Stimulated activated CD8-positive, alpha-beta memory T cell treated with anti-CD3 and anti-CD28 coated beads, Interleukin-12 subunit alpha, Interleukin-12 subunit beta, amount 100 ng/mL, for 4 hours (primary cell): ENCODE measurements around the gene MRPL28.
"Not testable (repeated sequence)": the region's sequence is repeated elsewhere in the genome, so short reads cannot be mapped to it uniquely, and the experiment has no call there.

Experiments used
- DNase-seq: peaks from one replicate; pipeline ENCODE4 v3.0.0-alpha.2; 2020; ENCODE audit warnings: low read depth

The MRPL28 gene

DNA sequence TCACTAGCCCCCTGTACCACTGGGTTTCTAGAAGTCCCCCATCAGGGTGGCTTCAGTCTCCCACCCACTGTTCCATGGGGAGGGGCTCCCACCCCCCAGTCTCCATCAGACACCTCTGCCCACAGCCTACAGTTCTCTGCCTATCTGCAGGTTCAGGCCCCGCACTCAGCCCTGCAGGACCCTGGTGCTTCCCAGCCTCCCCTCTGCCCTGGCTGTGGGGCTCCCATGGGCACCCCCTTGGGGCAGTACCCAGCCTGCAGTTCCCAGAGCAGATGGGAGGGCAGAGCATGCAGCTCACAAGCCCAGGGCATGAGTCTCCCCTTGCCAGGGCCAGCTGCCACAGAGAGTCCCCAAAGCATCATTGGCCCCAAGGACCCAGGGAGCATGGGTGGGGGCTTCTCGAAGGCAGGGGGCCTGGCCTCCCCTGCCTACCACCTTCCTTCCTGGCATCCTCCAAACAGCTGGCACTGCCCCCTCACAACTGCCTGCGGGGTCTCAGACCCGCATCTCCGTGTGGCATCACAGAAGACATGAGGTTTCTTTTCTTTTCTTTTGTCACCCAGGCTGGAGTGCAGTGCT is 2.8 kb upstream of the MRPL28 start:
- DNase-seq: no peak

- DNase-seq: no peak
These were observed 2.1 kb upstream of the MRPL28 start for GRCh38 chr16:372302-372983.

DNA sequence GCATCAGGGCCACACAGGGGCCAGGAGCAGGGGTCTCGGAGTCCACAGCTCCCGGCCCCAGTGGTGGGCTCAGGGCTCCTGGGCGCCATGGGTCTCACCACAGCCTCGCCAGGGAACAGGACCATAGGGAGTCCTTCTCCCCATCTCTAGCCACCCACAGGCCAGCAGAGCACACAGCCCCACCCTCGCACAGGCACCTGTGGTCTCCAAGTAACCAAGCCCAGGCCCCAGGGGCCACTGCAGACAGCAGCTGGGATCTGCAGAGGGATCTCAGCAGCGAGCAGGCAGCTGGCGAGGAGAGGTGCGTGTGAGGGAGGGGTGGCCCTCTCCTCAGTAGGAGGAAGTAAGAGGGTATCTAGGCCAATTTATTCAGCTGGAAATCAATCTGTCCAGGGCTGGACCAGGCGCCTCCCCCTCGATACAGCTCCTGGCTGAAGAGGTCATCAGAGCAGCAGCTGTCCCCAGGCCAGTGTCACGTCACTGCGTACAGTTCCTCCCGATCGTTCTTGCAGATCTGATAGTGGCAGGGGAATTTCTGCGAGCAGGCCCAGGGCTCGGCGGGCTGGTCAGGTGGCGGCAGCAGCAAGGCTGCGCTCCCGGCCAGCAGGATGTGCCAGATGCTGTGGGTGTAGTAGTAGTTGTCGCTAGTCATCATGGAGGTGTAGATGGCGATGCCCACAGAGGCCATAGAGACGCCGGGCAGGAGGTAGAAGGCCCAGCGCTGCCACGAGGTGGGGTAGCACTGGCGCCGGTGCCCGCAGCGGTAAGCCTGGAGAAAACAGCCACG is 1.4 kb upstream of the MRPL28 start:
- no peak for DNase-seq

DNA sequence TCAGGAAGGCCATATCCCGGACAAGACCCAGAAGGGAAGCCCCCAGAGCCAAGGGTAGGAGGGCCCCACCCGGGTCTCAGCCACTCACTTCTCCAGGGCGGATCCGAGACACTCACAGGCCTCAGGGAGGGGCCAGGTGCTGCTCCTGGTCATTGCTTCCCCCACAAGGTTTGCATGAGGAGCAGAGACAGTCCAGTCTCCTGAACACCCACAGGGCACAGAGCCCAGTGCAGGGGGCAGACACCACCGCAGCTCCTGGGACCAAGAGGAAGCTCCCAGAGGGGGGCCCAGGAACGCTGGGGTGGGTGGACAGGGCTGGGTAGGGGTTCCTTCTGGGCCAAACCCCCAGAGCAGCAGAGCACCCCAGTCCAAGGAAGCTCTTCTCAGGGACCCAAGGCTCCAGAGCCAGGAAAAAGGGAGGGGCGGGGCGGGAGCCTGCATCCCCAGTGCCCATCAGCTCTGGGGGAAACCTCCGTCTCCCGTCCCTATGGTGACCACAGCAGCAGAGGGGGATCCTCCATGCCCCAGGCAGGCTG is 709 bp upstream of the MRPL28 start:
- no peak for DNase-seq

DNA sequence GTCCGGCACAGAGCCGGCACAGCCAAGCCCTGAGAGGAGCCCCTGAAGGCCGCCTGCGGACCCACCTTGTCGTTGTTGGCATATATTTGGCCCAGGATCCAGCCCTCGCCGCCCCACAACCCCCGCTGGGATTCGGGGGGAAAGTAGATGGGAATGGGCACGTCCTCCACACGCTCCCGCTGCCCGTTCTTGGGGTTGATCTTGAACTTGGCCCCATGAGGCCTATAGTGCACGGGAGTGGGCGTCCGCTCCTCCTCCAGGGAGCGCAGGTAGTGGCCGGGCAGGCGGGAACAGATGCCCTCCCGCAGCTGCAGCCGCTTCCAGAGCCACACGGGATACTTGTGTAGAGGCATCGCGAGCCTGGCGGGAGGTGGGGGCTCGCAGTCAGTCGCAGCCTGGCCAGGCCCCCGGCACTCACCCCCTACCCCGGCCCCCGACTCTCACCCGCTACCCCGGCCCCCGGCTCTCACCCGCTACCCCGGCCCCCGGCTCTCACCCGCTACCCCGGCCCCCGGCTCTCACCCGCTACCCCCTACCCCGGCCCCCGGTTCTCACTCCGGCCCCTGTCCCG is 387 bp downstream of the MRPL28 start:
- no peak for DNase-seq

GRCh38 chr16:369275-369865 is 968 bp downstream of the MRPL28 start:
- no peak for DNase-seq

DNA sequence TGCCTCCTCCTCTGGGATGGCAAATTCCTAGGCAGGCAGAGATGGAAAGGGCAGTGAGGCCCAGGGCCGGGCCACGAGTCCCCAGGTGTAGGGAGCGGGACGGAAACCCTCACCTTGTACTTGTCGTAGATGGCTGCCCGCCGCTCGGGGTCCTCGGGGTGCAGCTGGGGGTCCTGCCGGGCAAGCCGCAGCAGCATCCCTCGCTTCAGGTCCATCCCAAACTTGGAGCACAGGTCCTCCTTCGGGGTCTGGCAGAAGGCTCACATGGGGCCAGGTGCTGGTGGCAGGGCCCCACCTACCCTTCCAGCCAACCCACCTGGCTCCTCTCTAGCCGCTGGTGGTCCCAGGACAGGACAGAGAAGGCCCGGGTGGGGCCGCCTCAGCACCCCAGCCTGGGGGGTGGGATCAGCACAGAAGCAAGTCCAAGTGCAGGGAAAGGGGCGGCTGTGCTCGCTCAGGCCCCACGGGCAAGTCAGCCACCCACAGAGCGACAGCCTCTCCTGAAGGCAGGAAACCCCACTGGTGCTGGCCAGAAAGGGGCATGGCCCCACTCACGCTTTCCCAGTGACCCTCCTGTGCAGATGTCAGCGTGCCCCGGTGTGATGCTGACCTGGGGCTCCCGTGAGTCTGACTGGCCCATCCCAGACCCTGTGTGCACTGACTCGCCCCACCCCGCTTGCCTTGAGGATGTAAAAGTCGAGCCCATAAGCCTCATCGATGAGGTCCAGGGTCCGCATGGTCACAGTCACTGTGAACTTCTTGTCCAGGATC is 1.8 kb downstream of the MRPL28 start:
- no peak for DNase-seq

- no peak for DNase-seq
These were observed 2.9 kb downstream of the MRPL28 start for GRCh38 chr16:367333-367903.

- no peak for DNase-seq
These were observed 3.9 kb downstream of the MRPL28 start for GRCh38 chr16:366476-366875.

DNA sequence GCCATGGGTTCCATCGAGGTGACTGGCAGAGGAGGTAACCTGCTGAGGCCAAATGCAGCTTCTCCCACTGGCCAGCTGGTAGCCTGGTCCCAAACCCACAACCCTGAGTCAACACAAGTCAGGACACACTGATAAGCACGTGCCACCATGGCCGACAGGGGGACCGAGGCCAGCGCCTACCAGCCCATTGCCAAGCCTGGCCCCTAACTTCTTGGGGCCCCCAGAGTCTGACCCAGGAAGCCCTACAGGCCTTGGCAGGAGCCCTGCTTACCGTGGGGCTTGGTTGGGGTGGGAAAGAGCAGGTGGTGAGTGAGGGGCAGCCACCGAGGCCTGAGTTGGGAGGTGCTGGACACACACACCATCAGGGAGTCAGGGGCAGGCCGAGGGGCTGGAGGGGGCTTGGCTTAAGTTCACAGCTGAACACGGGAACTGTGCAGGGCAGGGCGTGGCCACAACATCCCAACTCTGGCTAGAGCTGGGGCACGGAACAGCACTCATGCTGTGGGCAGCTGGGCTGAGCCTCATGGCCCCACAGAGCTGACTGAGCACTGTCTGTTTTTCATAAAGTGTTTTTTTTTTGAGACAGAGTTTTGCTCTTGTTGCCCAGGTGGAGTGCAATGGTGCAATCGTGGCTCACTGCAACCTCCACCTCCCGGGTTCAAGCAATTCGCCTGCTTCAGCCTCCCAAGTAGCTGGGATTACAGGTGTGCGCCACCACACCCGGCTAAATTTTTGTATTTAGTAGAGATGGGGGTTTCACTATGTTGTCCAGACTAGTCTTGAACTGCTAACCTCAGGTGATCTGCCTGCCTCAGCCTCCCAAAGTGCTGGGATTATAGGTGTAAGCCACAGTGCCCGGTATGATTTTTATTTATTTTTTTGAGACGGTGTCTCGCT is 5.5 kb downstream of the MRPL28 start:
- no peak for DNase-seq

DNA sequence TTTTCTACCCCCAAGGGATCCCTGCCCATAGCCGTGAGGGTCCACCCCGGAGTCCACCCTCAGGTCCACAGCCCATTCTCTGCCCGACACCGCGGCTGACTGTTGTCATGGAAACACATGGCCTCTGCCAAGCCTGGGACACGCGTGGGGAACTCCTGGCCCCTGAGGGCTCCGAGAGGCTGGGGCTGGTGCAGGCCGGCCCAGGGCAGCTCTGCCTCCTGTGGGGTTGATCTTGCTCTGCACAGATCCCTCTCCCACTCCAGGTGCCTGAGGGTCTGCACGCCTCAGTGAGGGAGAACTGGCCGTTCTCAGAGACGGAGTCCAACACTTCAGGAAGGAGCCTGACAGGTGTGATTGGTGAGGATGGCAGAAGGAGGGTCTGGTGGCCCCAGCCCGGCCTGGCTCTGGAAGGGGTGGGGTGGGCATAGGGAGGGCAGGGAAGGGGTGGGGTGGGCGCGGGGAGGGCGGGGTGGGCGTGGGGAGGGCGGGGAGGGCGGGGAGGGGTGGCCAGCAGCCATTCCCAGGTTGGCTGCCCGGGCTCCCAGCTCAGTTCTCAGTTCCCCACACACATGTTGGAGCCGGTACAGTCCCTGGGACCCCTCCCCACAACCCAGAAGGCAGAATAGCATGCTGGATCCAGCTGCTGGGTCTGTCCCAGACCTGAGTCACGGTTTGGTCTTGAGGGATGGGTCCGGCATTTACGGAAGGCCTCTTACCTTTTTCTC is 6.4 kb downstream of the MRPL28 start:
- no peak for DNase-seq

DNA sequence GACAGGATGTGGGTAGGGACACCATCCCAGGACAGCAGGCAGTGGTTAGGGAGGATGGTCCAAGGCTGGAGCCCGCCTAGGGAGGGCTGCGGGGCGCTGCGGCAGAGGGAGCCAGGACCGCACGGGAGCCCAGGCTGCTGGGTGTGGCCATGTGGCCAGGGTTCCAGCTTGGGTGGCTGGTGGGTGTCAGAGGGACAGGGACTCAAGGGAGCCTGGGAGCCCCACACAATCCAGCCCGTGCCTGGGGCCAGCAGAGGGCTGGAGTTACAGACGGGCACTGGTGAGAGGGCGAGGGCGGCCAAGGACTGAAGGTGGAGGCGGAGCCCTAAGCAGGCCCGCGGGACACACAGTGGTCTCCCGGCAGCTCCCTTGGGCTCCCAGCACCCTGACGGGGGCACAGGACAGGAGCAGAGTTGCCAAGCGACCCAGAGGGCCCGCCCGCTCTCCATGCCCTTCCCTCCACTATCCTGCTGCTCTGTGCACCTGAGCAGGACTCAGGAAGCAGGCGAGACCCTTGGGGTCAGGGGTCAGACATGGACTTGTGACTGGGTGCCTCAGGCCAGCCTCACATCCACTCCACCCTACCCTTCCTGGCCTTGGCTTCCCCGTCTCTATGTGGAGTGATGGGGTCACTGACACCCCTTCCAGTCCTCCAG is 7.1 kb downstream of the MRPL28 start:
- no peak for DNase-seq

GRCh38 chr16:362702-362999 is 7.7 kb downstream of the MRPL28 start:
- not testable (repeated sequence) for DNase-seq

DNA sequence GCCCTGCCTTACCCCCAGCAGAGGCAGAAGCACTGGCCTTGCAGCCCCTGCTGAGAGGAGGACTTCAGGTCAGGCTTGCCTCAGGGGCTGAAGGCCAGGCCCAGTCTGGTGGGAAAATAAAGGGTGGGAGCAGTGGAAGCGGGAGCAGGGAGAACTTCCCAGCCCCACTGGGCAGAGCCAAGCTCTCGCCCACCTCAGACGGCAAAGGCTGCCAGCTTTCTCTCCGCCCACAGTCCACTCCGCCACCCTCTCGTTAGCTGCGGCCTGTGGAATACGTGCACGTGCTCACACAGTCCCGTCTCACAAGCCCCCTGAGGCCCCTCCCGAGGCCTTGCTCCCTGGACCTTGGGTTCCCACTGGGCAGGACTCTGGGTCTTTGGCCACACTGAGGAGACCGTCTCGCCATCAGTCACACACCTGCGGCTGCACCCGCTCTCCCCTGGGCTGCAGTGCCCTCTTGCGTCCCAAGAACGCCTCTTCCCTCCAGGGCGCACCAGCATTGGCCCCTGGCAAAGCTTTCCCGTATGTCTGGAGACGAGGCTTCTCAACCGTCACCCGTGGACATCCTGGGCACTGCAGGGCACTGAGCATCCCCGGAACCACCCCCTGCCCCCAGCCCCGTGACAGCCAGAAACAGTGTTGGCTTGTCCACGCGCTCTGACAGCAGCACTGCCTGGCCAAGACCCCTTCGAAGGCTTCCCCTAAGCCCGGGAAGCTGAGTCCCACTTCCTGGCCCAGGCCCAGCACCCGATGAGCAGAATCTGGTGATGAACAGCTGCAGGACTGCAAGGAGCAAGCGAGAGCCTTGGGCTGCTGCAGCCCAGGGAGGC is 8.3 kb downstream of the MRPL28 start:
- DNase-seq: peak; percentile 53

DNA sequence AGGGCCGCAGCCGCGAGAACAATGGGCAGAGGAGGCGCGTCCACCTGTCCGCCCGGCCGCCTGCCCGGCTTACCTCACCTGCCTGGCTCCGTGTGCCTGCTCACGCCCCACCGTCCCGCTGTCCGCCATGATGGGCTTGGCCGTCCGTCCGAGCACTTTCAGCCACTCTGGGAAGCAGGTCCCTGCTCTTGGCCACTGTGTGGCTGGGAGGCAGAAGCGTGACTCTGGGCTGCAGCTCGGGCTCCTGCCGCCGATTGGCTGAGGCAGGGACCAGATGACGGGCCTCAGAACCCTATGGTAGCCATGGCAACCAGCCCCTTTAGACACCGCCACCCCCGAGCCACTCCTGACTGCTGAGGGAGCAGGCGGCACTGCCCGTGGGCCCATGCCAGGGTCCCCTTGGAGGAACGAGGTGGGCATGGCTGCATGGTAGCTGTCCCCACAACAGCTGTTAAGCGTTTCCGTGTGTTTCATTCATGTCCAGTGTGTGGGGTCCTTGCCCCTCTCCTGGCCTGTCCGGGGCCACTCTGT is 8.9 kb downstream of the MRPL28 start:
- no peak for DNase-seq

DNA sequence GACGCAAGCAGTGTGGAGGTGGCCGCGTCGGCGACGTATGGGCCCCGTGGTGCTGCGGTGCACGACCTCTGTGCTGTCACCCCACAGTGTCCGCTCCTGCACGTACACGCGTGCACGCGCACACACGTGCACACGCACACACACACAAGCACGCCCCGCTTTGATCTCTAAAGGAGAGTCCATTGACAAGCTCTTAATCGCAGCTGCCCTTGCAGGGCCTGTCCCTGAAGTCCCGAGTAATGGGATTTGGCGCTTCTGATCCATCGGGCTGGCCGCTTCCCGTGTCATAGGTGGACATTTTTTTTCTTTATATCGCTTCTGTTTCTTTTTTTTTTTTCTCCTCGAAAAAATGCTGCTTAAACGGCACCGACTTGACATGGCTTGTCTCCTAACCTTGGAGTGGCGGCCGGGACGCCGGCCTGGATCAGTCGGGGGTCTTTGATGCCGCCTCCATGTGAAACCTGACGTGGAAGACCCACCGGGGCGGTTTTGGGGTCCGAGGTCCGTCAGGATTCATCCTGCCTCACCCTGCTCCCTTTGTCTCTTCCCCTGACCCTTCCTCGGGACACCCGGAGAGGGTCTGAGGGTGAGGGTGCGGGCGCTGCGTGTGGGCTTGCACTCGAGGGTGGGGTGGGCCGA is 9.5 kb downstream of the MRPL28 start:
- DNase-seq: no peak
